ENCODE data around the gene HDAC9.
A peak's percentile ranks its signal among the peaks of the same experiment; 100 is the strongest.

Gene HDAC9

DNA sequence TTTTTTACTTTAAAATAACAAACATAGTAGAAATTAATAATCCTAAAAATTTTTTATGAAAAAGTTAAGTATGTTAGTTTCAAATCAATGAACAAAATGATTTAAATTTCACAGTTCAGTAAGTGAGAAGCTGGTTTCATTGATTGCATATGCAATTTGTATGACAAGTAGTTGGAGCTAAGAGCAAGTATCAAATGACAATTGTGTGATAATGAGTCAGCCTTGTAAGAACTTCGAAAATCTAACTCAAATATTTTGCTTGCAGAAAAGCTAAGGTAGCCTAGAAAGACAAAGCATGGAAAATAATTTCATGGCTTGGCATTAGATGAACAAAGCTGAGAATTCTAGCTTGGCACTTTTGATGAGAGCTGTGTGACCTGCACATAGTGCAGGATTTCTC is 111.5 kb downstream of the HDAC9 start:
- FAIRE-seq: peak; percentile 94

- no peak for FAIRE-seq
Measured at GRCh38 chr7:18610331-18610948, 114.9 kb downstream of the HDAC9 start.

- no peak for FAIRE-seq
Measured at GRCh38 chr7:18614841-18615240, 119.3 kb downstream of the HDAC9 start.

- FAIRE-seq: no peak
Measured at GRCh38 chr7:18619311-18619710, 123.8 kb downstream of the HDAC9 start.

GRCh38 chr7:18623389-18623788 is 127.8 kb downstream of the HDAC9 start:
- no peak for FAIRE-seq

- FAIRE-seq: no peak
Measured at GRCh38 chr7:18624459-18624858, 128.9 kb downstream of the HDAC9 start.

- no peak for FAIRE-seq
Measured at GRCh38 chr7:18626086-18626485, 130.5 kb downstream of the HDAC9 start.

DNA sequence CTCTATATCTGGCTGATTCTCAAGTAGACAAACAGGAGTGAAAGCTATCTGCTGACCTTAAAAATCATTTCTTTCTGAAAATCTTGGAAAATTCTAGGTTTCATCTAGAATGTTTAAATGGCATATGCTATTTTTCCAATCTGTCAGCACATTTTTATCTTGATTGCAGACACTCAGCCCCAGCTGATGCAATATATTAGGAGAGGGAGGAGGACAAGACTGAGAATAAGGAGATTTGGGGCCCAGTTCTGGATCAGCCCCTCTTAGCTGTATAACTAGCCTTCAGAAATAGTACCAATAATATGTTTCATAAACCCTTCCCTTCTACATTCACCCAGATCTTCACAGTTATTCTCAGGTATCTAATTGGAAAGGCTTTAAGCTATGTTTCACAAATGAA is 131.2 kb downstream of the HDAC9 start:
- no peak for FAIRE-seq

DNA sequence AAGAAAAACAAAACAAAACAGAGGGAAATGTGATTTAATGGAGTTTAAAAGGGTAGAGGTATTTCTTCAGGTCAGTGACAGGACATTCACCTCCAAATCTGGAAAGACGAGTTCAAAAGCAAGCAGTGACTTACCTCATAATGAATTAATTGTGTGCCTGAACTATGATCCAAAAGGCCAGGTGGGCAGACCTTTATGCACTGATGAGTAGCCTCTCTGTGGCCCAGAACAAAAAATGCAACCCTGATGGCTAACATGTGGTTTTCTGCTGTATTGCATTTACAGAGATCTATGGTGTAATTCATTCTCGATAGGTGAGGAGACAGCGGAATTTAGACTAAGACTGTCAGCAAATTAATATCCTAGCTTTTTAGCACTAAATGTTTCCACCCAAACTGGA is 142.0 kb downstream of the HDAC9 start:
- FAIRE-seq: no peak

- FAIRE-seq: peak; percentile 90
Measured at GRCh38 chr7:18638594-18639452, 143.3 kb downstream of the HDAC9 start.

- FAIRE-seq: no peak
Measured at GRCh38 chr7:18639711-18640110, 144.2 kb downstream of the HDAC9 start.

DNA sequence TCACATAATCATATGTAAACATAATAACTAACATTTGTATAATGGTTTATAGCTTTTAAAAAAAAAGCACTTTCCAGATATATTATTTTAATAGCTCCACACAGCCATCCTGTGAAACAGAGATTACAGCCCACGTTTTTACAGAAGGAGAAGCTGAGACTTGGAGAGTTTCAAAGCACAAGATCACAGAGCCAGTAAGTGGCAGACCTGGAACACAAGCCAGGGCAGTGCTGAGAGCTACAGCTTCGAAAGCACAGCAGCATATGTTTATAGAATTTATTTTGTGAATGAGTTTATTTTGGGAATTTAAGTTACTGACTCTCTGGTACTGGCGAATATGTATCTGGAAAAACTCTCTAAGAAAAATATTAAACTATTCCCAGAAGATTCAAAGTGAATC is 149.4 kb downstream of the HDAC9 start:
- no peak for FAIRE-seq

DNA sequence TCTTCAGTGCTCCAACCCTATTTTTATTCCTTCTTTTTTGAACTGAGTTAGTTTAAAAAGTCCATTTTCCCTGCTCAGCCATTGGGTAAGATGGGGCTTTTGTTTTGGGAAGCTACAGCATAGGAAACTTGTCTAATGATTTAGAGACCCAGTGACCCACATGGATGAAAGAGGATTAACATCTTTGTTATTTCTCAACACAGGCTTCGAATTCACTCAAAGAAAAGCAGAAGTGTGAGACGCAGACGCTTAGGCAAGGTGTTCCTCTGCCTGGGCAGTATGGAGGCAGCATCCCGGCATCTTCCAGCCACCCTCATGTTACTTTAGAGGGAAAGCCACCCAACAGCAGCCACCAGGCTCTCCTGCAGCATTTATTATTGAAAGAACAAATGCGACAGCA is 152.0 kb downstream of the HDAC9 start:
- no peak for FAIRE-seq

GRCh38 chr7:18648849-18649758 is 153.6 kb downstream of the HDAC9 start:
- FAIRE-seq: no peak

DNA sequence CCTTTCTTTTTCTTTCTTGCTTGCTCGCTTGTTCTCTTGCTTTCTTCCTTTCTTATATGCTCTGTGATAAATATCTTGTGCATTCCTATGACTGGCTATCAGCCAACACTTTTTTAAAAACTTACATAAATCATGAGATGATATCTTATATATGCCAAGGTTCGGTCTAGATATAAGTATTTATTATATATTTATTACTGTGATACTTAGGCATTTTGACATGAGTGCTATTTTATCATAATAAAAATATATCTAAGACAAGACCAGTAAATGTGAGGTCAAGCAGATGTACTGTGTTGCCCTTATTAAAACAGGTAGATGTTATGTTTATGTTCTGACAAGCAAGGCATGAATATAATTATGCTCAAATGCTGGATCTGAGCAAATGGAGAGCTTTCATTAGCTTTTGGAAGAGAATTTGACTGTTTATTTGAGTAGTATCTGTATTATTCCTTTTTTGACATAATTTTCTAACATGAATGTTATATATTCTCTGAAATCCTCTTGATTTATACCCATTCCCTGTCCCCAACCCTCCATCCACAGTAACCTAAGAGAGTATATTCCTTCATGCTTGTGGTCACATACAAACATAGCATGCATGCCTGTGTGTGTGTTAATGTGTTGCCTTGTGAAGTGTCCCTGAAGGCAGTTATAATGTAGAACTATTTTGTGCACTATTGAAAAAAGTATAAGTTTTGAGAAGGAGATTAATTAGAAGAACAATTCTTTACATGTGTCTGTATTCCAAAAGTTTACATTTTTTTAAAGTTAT is 158.0 kb downstream of the HDAC9 start:
- FAIRE-seq: no peak

DNA sequence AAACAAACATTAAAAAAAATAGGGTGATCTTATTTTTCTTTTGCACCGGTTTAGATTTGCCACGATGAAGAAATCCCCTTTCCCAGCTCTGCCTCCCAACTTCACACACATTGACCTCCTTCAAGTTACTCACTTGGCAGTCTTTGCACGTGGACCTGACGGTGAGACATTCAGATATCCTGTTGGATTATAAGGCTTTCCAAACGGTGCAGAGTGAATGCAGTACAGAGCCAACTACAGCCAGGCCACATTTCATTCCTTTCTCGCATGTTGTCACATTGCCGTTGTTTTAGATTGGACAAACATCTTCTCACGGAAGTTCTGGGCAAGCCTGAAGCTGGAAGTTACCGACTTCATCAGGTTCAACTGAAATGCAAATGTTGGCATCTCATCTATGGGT is 159.2 kb downstream of the HDAC9 start:
- no peak for FAIRE-seq

DNA sequence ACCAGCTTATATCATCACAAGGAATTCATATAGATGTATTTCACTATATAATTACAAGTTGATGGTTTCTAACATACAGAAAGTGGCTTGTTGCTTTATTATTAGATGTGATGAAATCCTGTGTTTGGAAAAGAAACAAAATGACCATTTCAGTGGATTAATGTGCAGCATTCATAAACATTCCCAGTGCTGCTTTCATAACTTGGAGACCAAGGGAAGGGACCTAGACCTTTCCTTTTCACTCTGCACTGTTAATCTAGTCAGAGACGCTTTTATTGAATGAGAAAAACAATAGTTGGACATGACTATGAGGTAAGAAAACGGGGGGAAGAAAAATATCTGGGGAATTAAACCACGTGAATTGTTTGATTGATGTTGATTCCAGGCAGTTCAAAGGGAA is 160.0 kb downstream of the HDAC9 start:
- FAIRE-seq: no peak

DNA sequence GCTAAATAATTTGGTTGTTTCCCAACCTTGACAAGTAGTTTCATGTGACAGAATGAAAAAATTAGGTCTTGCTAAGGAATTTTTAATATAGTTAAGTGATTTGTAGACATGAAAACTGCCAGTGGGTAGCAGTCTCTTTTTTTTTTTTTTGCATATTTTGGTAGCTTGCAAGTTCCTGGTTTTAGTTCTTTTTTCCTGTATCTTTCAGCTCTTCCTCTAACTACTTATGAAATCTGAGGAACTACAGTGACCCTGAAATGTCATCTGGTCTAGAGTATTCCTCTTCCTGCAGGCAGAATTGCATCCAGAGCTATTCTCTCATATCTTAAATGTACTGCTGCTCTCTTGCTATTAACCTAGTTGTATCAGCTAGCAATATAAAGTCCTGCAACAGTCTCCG is 160.4 kb downstream of the HDAC9 start:
- FAIRE-seq: no peak

DNA sequence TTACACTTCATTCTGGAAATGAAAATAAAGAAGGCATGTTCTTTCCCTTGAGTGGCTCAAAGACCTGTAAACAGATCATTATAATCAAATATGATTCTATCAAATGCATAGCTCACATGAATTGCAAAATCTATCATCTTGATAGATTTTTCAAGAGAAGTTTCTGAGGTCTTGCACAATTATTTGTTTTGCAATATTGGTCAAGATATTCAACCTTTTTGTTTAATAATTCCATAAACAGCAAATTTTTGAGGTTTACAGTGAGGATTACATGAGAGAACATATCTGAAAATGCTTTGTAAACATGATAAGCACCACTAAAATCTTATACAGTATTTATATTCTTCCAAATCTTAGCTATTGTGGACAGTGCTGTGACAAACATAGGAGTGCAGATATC is 160.8 kb downstream of the HDAC9 start:
- FAIRE-seq: no peak

DNA sequence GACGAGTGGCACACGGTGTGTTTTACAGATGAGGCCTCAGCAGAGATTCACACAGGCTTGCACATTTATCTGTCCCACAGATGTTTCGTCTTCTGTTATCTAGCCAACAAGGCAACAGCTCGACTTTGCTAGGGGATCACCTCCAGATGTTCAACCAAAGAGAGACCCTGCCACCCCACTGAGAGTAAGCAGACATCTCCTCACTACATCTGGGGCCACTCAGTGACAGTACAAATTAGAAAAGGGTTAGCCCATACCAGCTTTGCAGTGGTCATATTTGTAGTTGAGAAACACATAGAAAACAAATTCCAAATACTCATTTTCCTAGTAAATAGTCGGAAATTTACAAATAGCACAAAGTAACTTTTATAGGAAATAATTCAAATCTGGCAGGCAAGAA is 164.2 kb downstream of the HDAC9 start:
- FAIRE-seq: no peak

DNA sequence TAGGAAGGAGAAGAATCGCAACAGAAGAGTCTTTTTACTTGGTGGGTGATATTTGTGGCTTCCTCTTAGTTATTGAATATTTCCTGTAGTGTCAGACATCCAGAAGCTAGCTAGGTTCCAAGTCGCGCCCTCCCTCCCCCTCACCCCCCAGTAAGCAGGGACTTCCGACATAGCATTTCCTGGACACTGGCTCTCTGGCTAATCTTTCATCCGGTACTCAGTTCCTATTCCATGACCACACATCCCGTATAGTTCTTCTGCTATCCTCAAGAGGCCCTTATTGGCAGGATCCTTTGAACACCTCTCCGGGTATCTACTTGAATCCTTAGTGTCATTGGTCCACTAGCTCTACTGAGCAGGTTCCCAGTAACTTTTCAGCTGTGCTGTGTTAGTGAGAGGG is 167.8 kb downstream of the HDAC9 start:
- FAIRE-seq: no peak

DNA sequence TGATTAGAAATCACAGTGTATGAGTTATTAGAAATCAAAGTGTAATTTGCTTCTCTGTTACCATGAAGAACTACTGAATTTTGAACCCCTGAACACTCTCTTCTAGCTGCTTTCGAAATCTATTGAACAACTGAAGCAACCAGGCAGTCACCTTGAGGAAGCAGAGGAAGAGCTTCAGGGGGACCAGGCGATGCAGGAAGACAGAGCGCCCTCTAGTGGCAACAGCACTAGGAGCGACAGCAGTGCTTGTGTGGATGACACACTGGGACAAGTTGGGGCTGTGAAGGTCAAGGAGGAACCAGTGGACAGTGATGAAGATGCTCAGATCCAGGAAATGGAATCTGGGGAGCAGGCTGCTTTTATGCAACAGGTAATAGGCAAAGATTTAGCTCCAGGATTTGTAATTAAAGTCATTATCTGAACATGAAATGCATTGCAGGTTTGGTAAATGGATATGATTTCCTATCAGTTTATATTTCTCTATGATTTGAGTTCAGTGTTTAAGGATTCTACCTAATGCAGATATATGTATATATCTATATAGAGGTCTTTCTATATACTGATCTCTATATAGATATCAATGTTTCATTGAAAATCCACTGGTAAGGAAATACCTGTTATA is 170.7 kb downstream of the HDAC9 start:
- no peak for FAIRE-seq
